Kidney epithelial cell (primary cell): Measurements from ENCODE around the gene NCKAP5L. TPM values are rescaled to one million over a fixed set of nuclear protein-coding genes. Genes with fewer than 3 reads are reported as not detected.
"Not testable (repeated sequence)": the region's sequence is repeated elsewhere in the genome, so short reads cannot be mapped to it uniquely, and the experiment has no call there.

Experiments used
- DNase-seq: peaks from one replicate; pipeline ENCODE4 v3.0.0-alpha.2; 2010; ENCODE audit warnings: low read depth
- H3K27me3 ChIP-seq: 2 replicates; pipeline ENCODE4 v1.6.0; 2011; ENCODE audit warnings: low read length; ENCODE audit not compliant: control insufficient read depth, insufficient read depth
- H3K36me3 ChIP-seq: 2 replicates; pipeline ENCODE4 v1.5.1; 2011; ENCODE audit warnings: low read length; ENCODE audit not compliant: control insufficient read depth, insufficient read depth
- H3K4me3 ChIP-seq: 2 replicates; pipeline ENCODE4 v1.5.1; 2011; ENCODE audit warnings: low read depth, mild to moderate bottlenecking, control low read depth, low read length
- CTCF ChIP-seq: IDR thresholded peaks from 2 replicates; pipeline ENCODE4 v1.5.1; 2011; ENCODE audit warnings: mild to moderate bottlenecking, moderate library complexity, low read length, control low read depth, inconsistent platforms; ENCODE audit not compliant: insufficient read depth, poor library complexity, severe bottlenecking
- total RNA-seq: library from RNA; depleted of rRNA; stranded (reverse); fragments of >200 nt; gene quantifications from 2 replicates; pipeline ENCODE4 v1.2.3, GENCODE V29; 2015

Gene NCKAP5L
- total RNA-seq, 1 donor from 2014 or later, result 24.1 TPM

- Histone ChIP-seq H3K4me3 (no peak overlapping the region), H3K27me3 (peaks cover 8% of the 10 kb centered on the region), H3K36me3 (no peaks in the 10 kb centered on the region)
- no peak for DNase-seq
- no peak for TF ChIP-seq CTCF
Measured at GRCh38 chr12:49779581-49779980, 48.6 kb downstream of the NCKAP5L start.

- Histone ChIP-seq H3K27me3 (peaks cover 8% of the 10 kb centered on the region), H3K36me3 (no peaks in the 10 kb centered on the region), H3K4me3 (no peak overlapping the region)
- DNase-seq, result no peak
- peak; percentile 97 for TF ChIP-seq CTCF
Measured at GRCh38 chr12:49777800-49778748, 50.1 kb downstream of the NCKAP5L start.

GRCh38 chr12:49777341-49777740 lies 50.9 kb downstream of the NCKAP5L start:
- no peak for DNase-seq
- Histone ChIP-seq H3K36me3 (no peaks in the 10 kb centered on the region), H3K4me3 (no peak overlapping the region), H3K27me3 (peaks cover 8% of the 10 kb centered on the region)
- no peak for TF ChIP-seq CTCF

GRCh38 chr12:49776858-49777257 lies 51.4 kb downstream of the NCKAP5L start:
- TF ChIP-seq CTCF, result no peak
- no peak for DNase-seq
- H3K36me3 ChIP-seq, result no peaks in the 10 kb centered on the region
- H3K27me3 ChIP-seq, result peaks cover 8% of the 10 kb centered on the region
- no peak overlapping the region for H3K4me3 ChIP-seq

- no peaks in the 10 kb centered on the region for H3K36me3 ChIP-seq
- H3K4me3 ChIP-seq, result no peak overlapping the region
- peak; percentile 80 for TF ChIP-seq CTCF
- peaks cover 8% of the 10 kb centered on the region for H3K27me3 ChIP-seq
- DNase-seq, result peak; percentile 9
Measured at GRCh38 chr12:49776413-49776812, 51.8 kb downstream of the NCKAP5L start.

- not testable (repeated sequence) for H3K4me3 ChIP-seq, H3K36me3 ChIP-seq, DNase-seq, H3K27me3 ChIP-seq
Measured at GRCh38 chr12:49773102-49773501, 55.1 kb downstream of the NCKAP5L start.
